ENCODE measurements around the gene NRP2. TPM values are rescaled to one million over a fixed set of nuclear protein-coding genes. Genes with fewer than 3 reads are reported as not detected.

The NRP2 gene
- total and polyA plus RNA-seq, 3 experiments from 2014 or later = 0.91 to 0.94 TPM; not detected in 1

GRCh38 chr2:205714789-205715720, 32.8 kb downstream of the NRP2 start:
- no peaks in the 10 kb centered on the region for H3K36me3 Mint-ChIP-seq
- H3K27ac Mint-ChIP-seq = peak overlapping the region in 1 of 8 donors; percentile 78
- no peaks in the 10 kb centered on the region for H3K9me3 Mint-ChIP-seq
- no peak overlapping the region for H3K27ac ChIP-seq (ENCODE audit: low read depth, low read length)
- ChIA-PET CTCF (no interaction called here), POLR2A (no interaction called here)
- no peaks in the 10 kb centered on the region for H3K4me1 Mint-ChIP-seq
- no peaks in the 10 kb centered on the region for H3K9me3 ChIP-seq (ENCODE audit: low read length)
- peaks cover 11 to 26% of the 10 kb centered on the region in 2 donors for H3K27me3 Mint-ChIP-seq
- H3K27me3 ChIP-seq (ENCODE audit: insufficient read depth, low read length, poor library complexity, severe bottlenecking) = no peaks in the 10 kb centered on the region
- no peak overlapping the region for H3K4me3 ChIP-seq (ENCODE audit: low read length)
- no peaks in the 10 kb centered on the region for H3K36me3 ChIP-seq (ENCODE audit: insufficient read depth, low read length)
- no peaks in the 10 kb centered on the region for H3K4me1 ChIP-seq (ENCODE audit: insufficient read depth, low read length)
- no peak overlapping the region for H3K4me3 Mint-ChIP-seq
- no peak for DNase-seq

DNA sequence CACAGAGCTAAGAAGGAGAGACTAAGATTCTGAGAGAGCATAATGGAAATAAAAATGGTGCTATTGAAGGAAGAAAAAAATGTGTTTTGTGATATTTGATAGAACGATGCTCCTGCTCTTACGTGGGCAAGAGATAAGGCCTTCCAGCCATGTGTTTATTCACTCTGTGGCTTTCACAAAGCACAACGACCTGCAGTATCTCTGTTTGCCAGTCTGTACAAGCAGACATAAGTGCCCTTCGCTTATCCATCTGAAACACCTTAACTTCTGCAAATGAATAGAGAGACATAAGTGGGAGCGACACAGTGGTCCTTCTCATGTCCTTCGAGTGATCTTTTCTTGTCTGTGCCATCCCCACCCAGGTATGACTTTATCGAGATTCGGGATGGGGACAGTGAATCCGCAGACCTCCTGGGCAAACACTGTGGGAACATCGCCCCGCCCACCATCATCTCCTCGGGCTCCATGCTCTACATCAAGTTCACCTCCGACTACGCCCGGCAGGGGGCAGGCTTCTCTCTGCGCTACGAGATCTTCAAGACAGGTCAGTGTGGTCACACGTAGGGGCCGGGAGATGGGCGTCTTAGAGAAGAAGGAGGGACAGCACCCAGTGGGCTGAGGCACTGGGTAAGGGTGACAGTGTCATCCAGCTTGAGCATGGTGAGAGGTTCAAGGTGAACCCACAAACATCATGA, 33.7 kb downstream of the NRP2 start:
- no peak overlapping the region for H3K27ac Mint-ChIP-seq
- ChIA-PET POLR2A (no interaction called here), CTCF (no interaction called here)
- no peak for DNase-seq
- no peaks in the 10 kb centered on the region for H3K27me3 ChIP-seq (ENCODE audit: insufficient read depth, low read length, poor library complexity, severe bottlenecking)
- H3K4me3 Mint-ChIP-seq = no peak overlapping the region
- no peak overlapping the region for H3K4me3 ChIP-seq (ENCODE audit: low read length)
- no peak overlapping the region for H3K27ac ChIP-seq (ENCODE audit: low read depth, low read length)
- H3K27me3 Mint-ChIP-seq = peaks cover 11 to 26% of the 10 kb centered on the region in 2 donors
- no peaks in the 10 kb centered on the region for H3K36me3 Mint-ChIP-seq
- H3K4me1 ChIP-seq (ENCODE audit: insufficient read depth, low read length) = no peaks in the 10 kb centered on the region
- no peaks in the 10 kb centered on the region for H3K36me3 ChIP-seq (ENCODE audit: insufficient read depth, low read length)
- no peaks in the 10 kb centered on the region for H3K4me1 Mint-ChIP-seq
- H3K9me3 ChIP-seq (ENCODE audit: low read length) = no peaks in the 10 kb centered on the region
- H3K9me3 Mint-ChIP-seq = no peaks in the 10 kb centered on the region

GRCh38 chr2:205717175-205717846, 35.0 kb downstream of the NRP2 start:
- H3K4me3 Mint-ChIP-seq = no peak overlapping the region
- POLR2A ChIA-PET = no interaction called here
- CTCF ChIA-PET = no interaction called here
- H3K4me1 ChIP-seq (ENCODE audit: insufficient read depth, low read length) = no peaks in the 10 kb centered on the region
- no peak overlapping the region for H3K27ac Mint-ChIP-seq
- no peak overlapping the region for H3K27ac ChIP-seq (ENCODE audit: low read depth, low read length)
- H3K27me3 ChIP-seq (ENCODE audit: insufficient read depth, low read length, poor library complexity, severe bottlenecking) = no peaks in the 10 kb centered on the region
- peaks cover 8 to 17% of the 10 kb centered on the region in 2 donors for H3K27me3 Mint-ChIP-seq
- no peaks in the 10 kb centered on the region for H3K36me3 Mint-ChIP-seq
- no peaks in the 10 kb centered on the region for H3K4me1 Mint-ChIP-seq
- no peak overlapping the region for H3K4me3 ChIP-seq (ENCODE audit: low read length)
- no peak for DNase-seq
- H3K9me3 Mint-ChIP-seq = no peaks in the 10 kb centered on the region
- no peaks in the 10 kb centered on the region for H3K36me3 ChIP-seq (ENCODE audit: insufficient read depth, low read length)
- H3K9me3 ChIP-seq (ENCODE audit: low read length) = no peaks in the 10 kb centered on the region

DNA sequence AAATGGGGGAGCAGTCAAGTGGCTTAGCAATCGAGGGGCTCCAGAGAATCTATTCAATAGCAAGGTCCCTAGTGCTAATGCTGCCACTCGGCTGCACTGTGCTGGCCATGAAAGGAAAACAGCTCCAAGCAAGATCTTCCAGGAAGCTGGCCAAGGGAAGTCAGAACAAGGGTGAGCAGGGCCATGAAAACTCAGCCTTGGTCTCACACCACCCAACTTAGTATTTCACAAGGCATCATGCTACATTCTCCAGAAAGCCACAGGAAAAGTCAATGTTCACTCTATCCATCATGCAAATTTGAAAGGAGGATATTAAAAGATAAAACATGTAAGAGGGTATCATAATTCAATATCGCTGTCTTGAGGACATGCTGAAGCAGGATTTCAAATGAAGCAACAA, 35.7 kb downstream of the NRP2 start:
- Histone ChIP-seq H3K4me3 (ENCODE audit: low read length) (no peak overlapping the region), H3K36me3 (ENCODE audit: insufficient read depth, low read length) (no peaks in the 10 kb centered on the region), H3K4me1 (ENCODE audit: insufficient read depth, low read length) (no peaks in the 10 kb centered on the region), H3K9me3 (ENCODE audit: low read length) (no peaks in the 10 kb centered on the region), H3K27ac (ENCODE audit: low read depth, low read length) (no peak overlapping the region), H3K27me3 (ENCODE audit: insufficient read depth, low read length, poor library complexity, severe bottlenecking) (no peaks in the 10 kb centered on the region)
- ChIA-PET CTCF (no interaction called here), POLR2A (no interaction called here)
- H3K9me3 Mint-ChIP-seq = no peaks in the 10 kb centered on the region
- peaks cover 8 to 16% of the 10 kb centered on the region in 2 donors for H3K27me3 Mint-ChIP-seq
- H3K4me1 Mint-ChIP-seq = no peaks in the 10 kb centered on the region
- no peak for DNase-seq
- no peaks in the 10 kb centered on the region for H3K36me3 Mint-ChIP-seq
- no peak overlapping the region for H3K27ac Mint-ChIP-seq
- no peak overlapping the region for H3K4me3 Mint-ChIP-seq

GRCh38 chr2:205719847-205720246, 37.5 kb downstream of the NRP2 start:
- CTCF ChIA-PET = no interaction called here
- H3K36me3 ChIP-seq (ENCODE audit: insufficient read depth, low read length) = no peaks in the 10 kb centered on the region
- Mint-ChIP-seq H3K4me1 (no peaks in the 10 kb centered on the region), H3K4me3 (no peak overlapping the region), H3K27ac (no peak overlapping the region), H3K27me3 (peaks cover 4 to 7% of the 10 kb centered on the region in 2 donors), H3K9me3 (no peaks in the 10 kb centered on the region), H3K36me3 (no peaks in the 10 kb centered on the region)
- POLR2A ChIA-PET = no interaction called here
- no peak overlapping the region for H3K4me3 ChIP-seq (ENCODE audit: low read length)
- no peaks in the 10 kb centered on the region for H3K4me1 ChIP-seq (ENCODE audit: insufficient read depth, low read length)
- no peaks in the 10 kb centered on the region for H3K9me3 ChIP-seq (ENCODE audit: low read length)
- no peak for DNase-seq
- H3K27me3 ChIP-seq (ENCODE audit: insufficient read depth, low read length, poor library complexity, severe bottlenecking) = no peaks in the 10 kb centered on the region
- no peak overlapping the region for H3K27ac ChIP-seq (ENCODE audit: low read depth, low read length)

DNA sequence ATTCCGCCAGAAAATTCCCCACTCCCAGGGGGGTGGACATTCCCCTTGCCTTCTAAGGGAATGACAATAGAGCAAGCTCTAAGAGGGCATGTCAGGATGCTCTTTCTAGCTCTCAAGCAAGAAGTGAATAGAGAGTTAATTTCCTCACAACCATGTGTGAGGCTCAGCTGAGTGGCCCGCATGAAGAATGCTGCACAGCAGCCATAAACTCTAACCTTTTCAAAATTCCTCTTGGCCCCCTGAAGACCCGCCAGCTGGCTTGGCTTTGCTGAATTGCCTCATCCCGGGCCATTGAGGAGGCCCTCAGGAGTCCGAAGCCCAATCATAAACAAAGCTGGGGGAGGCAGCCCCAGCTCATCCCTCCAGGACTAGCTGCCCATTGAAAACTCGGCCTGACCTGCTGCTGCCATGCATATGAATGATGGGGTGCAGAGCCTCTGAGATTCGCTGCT, 38.2 kb downstream of the NRP2 start:
- H3K27me3 ChIP-seq (ENCODE audit: insufficient read depth, low read length, poor library complexity, severe bottlenecking) = no peaks in the 10 kb centered on the region
- H3K36me3 ChIP-seq (ENCODE audit: insufficient read depth, low read length) = no peaks in the 10 kb centered on the region
- H3K9me3 ChIP-seq (ENCODE audit: low read length) = no peaks in the 10 kb centered on the region
- peaks cover 4 to 6% of the 10 kb centered on the region in 2 donors for H3K27me3 Mint-ChIP-seq
- H3K4me3 ChIP-seq (ENCODE audit: low read length) = no peak overlapping the region
- no peak overlapping the region for H3K27ac ChIP-seq (ENCODE audit: low read depth, low read length)
- H3K27ac Mint-ChIP-seq = no peak overlapping the region
- DNase-seq = no peak
- POLR2A ChIA-PET = no interaction called here
- no peaks in the 10 kb centered on the region for H3K4me1 ChIP-seq (ENCODE audit: insufficient read depth, low read length)
- H3K9me3 Mint-ChIP-seq = no peaks in the 10 kb centered on the region
- no peaks in the 10 kb centered on the region for H3K36me3 Mint-ChIP-seq
- no peak overlapping the region for H3K4me3 Mint-ChIP-seq
- no peaks in the 10 kb centered on the region for H3K4me1 Mint-ChIP-seq
- CTCF ChIA-PET = no interaction called here

DNA sequence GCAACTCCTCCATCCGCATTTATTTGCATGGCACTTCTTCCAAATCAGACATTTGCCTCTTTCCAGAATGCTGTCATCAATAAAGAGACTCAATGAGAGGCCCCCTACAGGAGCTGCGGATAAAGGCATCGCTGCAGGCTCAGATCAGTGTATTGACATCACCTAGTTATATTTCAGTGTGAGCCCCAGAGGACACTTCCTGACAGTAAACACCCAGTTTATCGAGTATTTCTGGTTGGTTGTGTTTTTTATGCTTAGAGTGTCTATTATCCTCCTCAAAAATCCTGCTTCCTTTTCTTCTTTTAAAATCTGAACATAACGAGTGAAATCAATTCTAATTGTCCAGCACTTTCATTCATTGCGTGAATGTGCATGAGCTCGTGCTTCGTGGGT, 38.8 kb downstream of the NRP2 start:
- H3K27me3 ChIP-seq (ENCODE audit: insufficient read depth, low read length, poor library complexity, severe bottlenecking) = no peaks in the 10 kb centered on the region
- no peak overlapping the region for H3K4me3 ChIP-seq (ENCODE audit: low read length)
- H3K9me3 ChIP-seq (ENCODE audit: low read length) = no peaks in the 10 kb centered on the region
- peaks cover under 1 to 4% of the 10 kb centered on the region in 2 donors for H3K27me3 Mint-ChIP-seq
- H3K36me3 Mint-ChIP-seq = no peaks in the 10 kb centered on the region
- no peak overlapping the region for H3K27ac ChIP-seq (ENCODE audit: low read depth, low read length)
- no peak overlapping the region for H3K4me3 Mint-ChIP-seq
- no peaks in the 10 kb centered on the region for H3K4me1 Mint-ChIP-seq
- H3K9me3 Mint-ChIP-seq = no peaks in the 10 kb centered on the region
- POLR2A ChIA-PET = no interaction called here
- H3K4me1 ChIP-seq (ENCODE audit: insufficient read depth, low read length) = no peaks in the 10 kb centered on the region
- no peak overlapping the region for H3K27ac Mint-ChIP-seq
- H3K36me3 ChIP-seq (ENCODE audit: insufficient read depth, low read length) = no peaks in the 10 kb centered on the region
- DNase-seq = no peak
- CTCF ChIA-PET = no interaction called here

GRCh38 chr2:205722283-205722918, 40.1 kb downstream of the NRP2 start:
- POLR2A ChIA-PET = no interaction called here
- Mint-ChIP-seq H3K36me3 (no peaks in the 10 kb centered on the region), H3K4me1 (no peaks in the 10 kb centered on the region), H3K9me3 (peaks cover 0 to 2% (median 0%) of the 10 kb centered on the region in 5 donors), H3K27me3 (peaks cover 0 to 3% of the 10 kb centered on the region in 2 donors), H3K4me3 (no peak overlapping the region), H3K27ac (no peak overlapping the region)
- H3K27me3 ChIP-seq (ENCODE audit: insufficient read depth, low read length, poor library complexity, severe bottlenecking) = no peaks in the 10 kb centered on the region
- H3K9me3 ChIP-seq (ENCODE audit: low read length) = no peaks in the 10 kb centered on the region
- no peaks in the 10 kb centered on the region for H3K36me3 ChIP-seq (ENCODE audit: insufficient read depth, low read length)
- CTCF ChIA-PET = no interaction called here
- no peak overlapping the region for H3K4me3 ChIP-seq (ENCODE audit: low read length)
- H3K4me1 ChIP-seq (ENCODE audit: insufficient read depth, low read length) = no peaks in the 10 kb centered on the region
- DNase-seq = no peak
- no peak overlapping the region for H3K27ac ChIP-seq (ENCODE audit: low read depth, low read length)
